HG03064 (cell line): ENCODE results near the gene ADAM29.
"Not testable (repeated sequence)": the region's sequence is repeated elsewhere in the genome, so short reads cannot be mapped to it uniquely, and the experiment has no call there.

Source experiments
- ATAC-seq: cut with Tn5 transposase; IDR thresholded peaks from one replicate; pipeline ENCODE4 v1.9.1; 2021; ENCODE audit warnings: low read depth; ENCODE audit not compliant: unreplicated experiment

ADAM29 gene

GRCh38 chr4:174918058-174918457 is at the start of gene ADAM29:
TSS of gene ADAM29 (plus strand) at chr4:174918358. CDS start at chr4:174975526, 57,168 bp downstream.
- ATAC-seq, result no peak

- ATAC-seq, result no peak
Observed at GRCh38 chr4:174869339-174869738, 48.8 kb upstream of the ADAM29 start.

GRCh38 chr4:174870311-174870710 is 47.8 kb upstream of the ADAM29 start:
- no peak for ATAC-seq

- no peak for ATAC-seq
Observed at GRCh38 chr4:174871407-174871806, 46.8 kb upstream of the ADAM29 start.

- not testable (repeated sequence) for ATAC-seq
Observed at GRCh38 chr4:174873146-174873545, 45.0 kb upstream of the ADAM29 start.

GRCh38 chr4:174873931-174874330 is 44.2 kb upstream of the ADAM29 start:
- no peak for ATAC-seq

GRCh38 chr4:174874898-174875297 is 43.3 kb upstream of the ADAM29 start:
- ATAC-seq, result no peak

- no peak for ATAC-seq
Observed at GRCh38 chr4:174880001-174880400, 38.2 kb upstream of the ADAM29 start.

- no peak for ATAC-seq
Observed at GRCh38 chr4:174882317-174882992, 35.7 kb upstream of the ADAM29 start.

GRCh38 chr4:174907508-174907907 is 10.7 kb upstream of the ADAM29 start:
- ATAC-seq, result no peak

GRCh38 chr4:174910271-174910670 is 7.9 kb upstream of the ADAM29 start:
- ATAC-seq, result no peak

- ATAC-seq, result no peak
Observed at GRCh38 chr4:174912919-174913543, 5.1 kb upstream of the ADAM29 start.

- ATAC-seq, result no peak
Observed at GRCh38 chr4:174919886-174920423, 1.8 kb downstream of the ADAM29 start.

GRCh38 chr4:174926958-174927357 is 8.8 kb downstream of the ADAM29 start:
- ATAC-seq, result no peak

GRCh38 chr4:174928174-174928573 is 10.0 kb downstream of the ADAM29 start:
- ATAC-seq, result no peak

GRCh38 chr4:174928575-174929253 is 10.6 kb downstream of the ADAM29 start:
- no peak for ATAC-seq

- ATAC-seq, result no peak
Observed at GRCh38 chr4:174929346-174929745, 11.2 kb downstream of the ADAM29 start.

- ATAC-seq, result no peak
Observed at GRCh38 chr4:174930895-174931294, 12.7 kb downstream of the ADAM29 start.

GRCh38 chr4:174933083-174933482 is 14.9 kb downstream of the ADAM29 start:
- ATAC-seq, result no peak

GRCh38 chr4:174934360-174934759 is 16.2 kb downstream of the ADAM29 start:
- no peak for ATAC-seq

GRCh38 chr4:174935607-174936006 is 17.4 kb downstream of the ADAM29 start:
- ATAC-seq, result no peak
